Ovary (tissue), 9 donors: ENCODE results near the gene INVS. TPM values are rescaled to one million over a fixed set of nuclear protein-coding genes. Genes with fewer than 3 reads are reported as not detected.
"Not testable (repeated sequence)": the region's sequence is repeated elsewhere in the genome, so short reads cannot be mapped to it uniquely, and the experiment has no call there.

Source experiments
- DNase-seq, 5 donors: peaks; one replicate each; pipeline ENCODE4 v3.0.0-alpha.2; 2019 to 2020
- H3K27ac ChIP-seq, 2 donors: fragments of 200-600 bp; one replicate each; pipeline versions ENCODE4 v1.5.1 to v1.8.0; 2019 to 2022
- H3K27me3 ChIP-seq: fragments of 200-600 bp; one replicate; pipeline ENCODE4 v1.8.0; 2022
- H3K36me3 ChIP-seq: fragments of 200-600 bp; sonication (generic); one replicate; pipeline ENCODE4 v1.5.1; 2019
- H3K4me1 ChIP-seq: one replicate; pipeline ENCODE4 v1.8.1; 2013; ENCODE audit warnings: mild to moderate bottlenecking, moderate library complexity; ENCODE audit not compliant: insufficient read depth
- H3K4me3 ChIP-seq: fragments of 200-600 bp; sonication (generic); one replicate; pipeline ENCODE4 v1.5.1; 2017
- H3K9me3 ChIP-seq, 2 donors: fragments of 200-600 bp in 1 of 2; sonication (generic) in 1 of 2; one replicate each; pipeline versions ENCODE4 v1.5.1 to v1.8.1; 2013 to 2019; ENCODE audit warnings: mild to moderate bottlenecking in 1 of 2, moderate library complexity in 1 of 2
- CTCF ChIP-seq, 3 donors: fragments of 450-650 bp in 2 of 3; fragments of 200-600 bp in 1 of 3; IDR thresholded peaks; one replicate each; pipeline versions ENCODE4 v1.5.1 to v1.8.0; 2016 to 2022; ENCODE audit warnings: antibody characterized with exemption in 3 of 3, mild to moderate bottlenecking in 1 of 3
- EP300 ChIP-seq: sonication (generic); formaldehyde crosslinking; IDR thresholded peaks from one replicate; pipeline ENCODE4 v1.6.1; 2017; ENCODE audit warnings: antibody characterized with exemption
- POLR2A ChIP-seq: fragments of 450-650 bp; IDR thresholded peaks from one replicate; pipeline ENCODE4 v1.6.1; 2017; ENCODE audit warnings: antibody characterized with exemption, mild to moderate bottlenecking, moderate library complexity
- WGBS, 3 donors: extraction: QIAGEN DNeasy Blood & Tissue Kit in 1 of 3; methylation state at CpG; one replicate each; pipeline versions ENCODE4 v1.1.5 to v1.1.7; 2013 to 2017; 5-methylcytosine and 5-hydroxymethylcytosine counted together
- intact Hi-C, 4 donors: fragments of 100-400 bp; cut with DNase I; formaldehyde crosslinking; loops; one replicate each; pipeline versions ENCODE4 v1.11.0 to v1.15.1; 2022 to 2023
- polyA plus RNA-seq, 2 donors: library from polyadenylated mRNA; stranded (reverse); fragments of 200-250 nt in 1 of 2; fragments of 350-450 nt in 1 of 2; fragmentation: Illumina TruSeq in 1 of 2; extraction: RNeasy Lipid Tissue Mini Kit (QIAGEN cat#74804) in 1 of 2; gene quantifications; one replicate each; pipeline ENCODE4 v1.2.3, GENCODE V29; 2013 to 2014
- total RNA-seq, 7 donors: library from RNA; depleted of rRNA in 2 of 7; stranded (reverse); fragments of >200 nt in 2 of 7; fragmentation: NEBNext Ultra II Directional in 3 of 7; extraction: Animal tissue kit (Norgen Biotek cat#: 25700) in 3 of 7; gene quantifications; one replicate each; pipeline versions ENCODE4 v1.1.0 to v1.2.4, GENCODE V29; 2016 to 2023
- donor health status: DM: no; HTN: no; CAD: no; lungs with moderate emphysema.
- donor health status: DM: no; HTN: no; CAD: no.
- donor health status: Bipolar disorder and iron deficiency.
- donor health status: DM: yes; HTN: yes; CAD: no.
- donor health status: DM: no; HTN: no; CAD: no.
- donor health status: DM: yes; HTN: yes; CAD: no.

The INVS gene
- total and polyA plus RNA-seq, 9 donors, result 7.7 to 28.4 (median 22.9) TPM

GRCh38 chr9:100066539-100066938 is 32.5 kb upstream of the INVS start:
- Histone ChIP-seq H3K4me1 (peaks cover 3% of the 10 kb centered on the region), H3K36me3 (no peaks in the 10 kb centered on the region), H3K27ac (no peak overlapping the region), H3K9me3 (no peaks in the 10 kb centered on the region), H3K4me3 (no peak overlapping the region), H3K27me3 (no peaks in the 10 kb centered on the region)
- 38 to 46% (median 41%) methylated on average over 2 of the region's 2 CpGs for WGBS, 3 donors
- no peak for DNase-seq
- TF ChIP-seq EP300 (no peak), CTCF (IDR thresholded peaks at IDR 0.05) (no peak)
- intact Hi-C loops, result no loop called here

GRCh38 chr9:100067990-100068389 is 31.1 kb upstream of the INVS start:
- H3K27ac ChIP-seq, DNase-seq, intact Hi-C loops, H3K27me3 ChIP-seq, H3K9me3 ChIP-seq, H3K36me3 ChIP-seq, H3K4me1 ChIP-seq, H3K4me3 ChIP-seq: not testable (repeated sequence)
- WGBS, 3 donors, result 96 to 97% methylated on average over 7 to 25 of the region's 30 CpGs; no CpG with 5 or more reads in 1 of the 3 donors

- H3K4me1 ChIP-seq, DNase-seq, H3K36me3 ChIP-seq, H3K4me3 ChIP-seq, H3K9me3 ChIP-seq, H3K27ac ChIP-seq, H3K27me3 ChIP-seq, intact Hi-C loops: not testable (repeated sequence)
- WGBS, 3 donors, result 78 to 100% (median 90%) methylated on average over 1 of the region's 3 CpGs
Measured at GRCh38 chr9:100069068-100069467, 30.0 kb upstream of the INVS start.

GRCh38 chr9:100070104-100071041 is 28.7 kb upstream of the INVS start:
- Histone ChIP-seq H3K27me3 (no peaks in the 10 kb centered on the region), H3K4me3 (no peak overlapping the region), H3K27ac (no peak overlapping the region), H3K9me3 (no peaks in the 10 kb centered on the region), H3K36me3 (no peaks in the 10 kb centered on the region), H3K4me1 (peaks cover 3% of the 10 kb centered on the region)
- TF ChIP-seq POLR2A (no peak), CTCF (IDR thresholded peaks at IDR 0.05) (no peak), EP300 (no peak)
- intact Hi-C loops, result no loop called here
- 50 to 63% (median 58%) methylated on average over 2 of the region's 2 CpGs for WGBS, 3 donors
- no peak for DNase-seq

GRCh38 chr9:100071271-100071670 is 27.8 kb upstream of the INVS start:
- TF ChIP-seq EP300 (no peak), POLR2A (no peak), CTCF (IDR thresholded peaks at IDR 0.05) (no peak)
- no peak for DNase-seq
- Histone ChIP-seq H3K9me3 (no peaks in the 10 kb centered on the region), H3K27me3 (no peaks in the 10 kb centered on the region), H3K4me1 (peaks cover 3% of the 10 kb centered on the region), H3K36me3 (no peaks in the 10 kb centered on the region), H3K4me3 (no peak overlapping the region), H3K27ac (no peak overlapping the region)
- 89 to 97% (median 96%) methylated on average over 2 of the region's 2 CpGs for WGBS, 3 donors
- intact Hi-C loops, result no loop called here
